GM11168 (cell line): ENCODE results near the gene COL4A2.
"Not testable (repeated sequence)": the region's sequence is repeated elsewhere in the genome, so short reads cannot be mapped to it uniquely, and the experiment has no call there.

Source experiments
- in situ Hi-C: fragments of 300-500 bp; cut with MboI; formaldehyde crosslinking; loops from one replicate; pipeline ENCODE4 v1.12.0; 2022; ENCODE audit warnings: low sequenced_read_pairs; ENCODE audit not compliant: unreplicated experiment

Gene COL4A2

GRCh38 chr13:110444226-110444653 is 137.2 kb downstream of the COL4A2 start:
- in situ Hi-C loops = no loop called here

DNA sequence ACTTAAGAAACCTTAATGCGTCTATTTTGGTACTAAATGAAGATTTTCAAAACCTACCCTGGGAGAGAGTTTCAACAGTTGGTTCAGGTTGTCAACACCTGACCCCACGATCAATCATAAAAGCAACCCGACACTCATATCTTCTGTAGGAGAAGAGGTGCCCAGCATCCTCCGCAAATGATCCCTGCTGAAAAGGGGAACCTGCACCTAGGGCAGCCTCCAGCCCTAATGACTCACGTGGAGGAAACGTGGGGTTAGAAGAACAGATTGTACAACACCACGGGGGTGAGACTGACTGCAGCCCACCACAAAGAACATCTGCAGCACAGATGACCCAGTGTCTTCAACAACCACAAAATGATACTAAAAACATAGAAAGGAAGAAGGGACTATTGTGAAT is 138.1 kb downstream of the COL4A2 start:
- in situ Hi-C loops = no loop called here

DNA sequence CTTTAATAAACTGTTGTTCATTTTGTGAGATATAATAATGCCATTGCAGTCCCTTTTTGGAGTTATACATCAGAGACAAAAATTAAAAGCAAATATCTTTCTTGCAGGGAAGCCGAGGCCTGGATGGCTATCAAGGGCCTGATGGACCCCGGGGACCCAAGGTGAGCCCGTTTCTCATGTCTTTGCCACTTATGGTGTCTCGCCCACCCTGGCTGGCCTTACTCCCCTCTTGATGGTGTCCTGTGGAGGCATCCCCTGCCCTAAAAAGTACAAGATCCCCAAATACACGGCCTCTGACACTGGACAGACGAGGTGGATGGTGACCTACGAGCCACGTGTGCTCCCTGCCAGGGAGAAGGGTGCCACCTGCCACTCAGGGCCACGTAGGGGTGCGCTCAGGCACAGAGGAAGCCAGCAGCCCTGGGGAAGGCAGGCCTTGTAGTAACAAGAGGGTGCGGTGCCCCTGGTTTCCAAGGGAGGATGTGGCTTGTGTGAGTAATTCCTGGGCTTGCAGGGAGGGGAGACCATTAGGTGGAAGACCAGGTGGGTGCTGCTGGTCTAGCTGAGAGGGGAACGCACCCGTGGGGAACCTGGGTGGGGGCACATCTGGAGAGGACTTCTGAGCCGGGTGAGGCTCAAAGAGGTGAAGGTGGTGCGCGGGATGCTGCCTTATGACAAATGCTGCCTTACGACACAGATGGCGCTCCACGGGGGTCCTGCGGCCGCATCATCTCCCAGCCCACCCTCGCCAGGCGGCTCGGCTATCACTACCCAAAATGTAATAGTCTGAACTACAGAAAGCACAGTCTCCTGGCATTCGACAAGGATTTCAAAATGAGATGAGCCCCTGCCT is 138.9 kb downstream of the COL4A2 start:
- in situ Hi-C loops = no loop called here

DNA sequence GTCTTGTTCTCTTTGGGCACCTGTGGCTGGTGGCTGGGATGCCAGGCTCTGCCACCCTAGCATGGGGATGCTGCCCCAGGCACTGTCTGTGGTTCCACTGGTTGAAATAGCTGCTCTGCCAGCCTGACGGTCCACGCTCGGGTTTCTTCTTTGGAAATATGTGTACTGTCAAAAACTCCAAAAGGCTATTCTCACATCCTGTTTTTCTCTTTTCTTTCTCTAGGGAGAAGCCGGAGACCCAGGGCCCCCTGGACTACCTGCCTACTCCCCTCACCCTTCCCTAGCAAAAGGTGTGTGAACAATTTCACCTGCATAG is 139.4 kb downstream of the COL4A2 start:
- in situ Hi-C loops = no loop called here

DNA sequence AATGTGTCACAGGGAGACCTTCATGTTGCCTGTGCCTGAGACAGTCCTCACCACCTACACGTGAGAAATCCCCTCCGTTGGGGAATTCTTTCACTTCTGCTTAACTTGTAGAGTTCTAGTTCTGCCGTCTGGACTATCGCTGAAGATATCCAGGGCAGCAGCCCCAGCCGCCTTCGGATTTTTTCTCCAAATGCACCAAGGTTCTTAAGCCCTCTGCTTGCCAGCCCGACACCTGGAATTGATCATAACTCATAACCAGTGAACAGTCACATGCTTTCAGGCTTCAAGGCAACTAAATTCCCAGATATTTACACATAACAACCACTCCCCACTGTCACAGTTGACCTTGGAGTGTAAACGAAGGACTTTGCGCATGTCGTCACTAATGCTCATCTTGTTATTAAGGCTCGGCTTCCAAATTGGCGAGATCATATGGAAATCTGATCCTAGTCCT is 140.0 kb downstream of the COL4A2 start:
- in situ Hi-C loops = no loop called here

DNA sequence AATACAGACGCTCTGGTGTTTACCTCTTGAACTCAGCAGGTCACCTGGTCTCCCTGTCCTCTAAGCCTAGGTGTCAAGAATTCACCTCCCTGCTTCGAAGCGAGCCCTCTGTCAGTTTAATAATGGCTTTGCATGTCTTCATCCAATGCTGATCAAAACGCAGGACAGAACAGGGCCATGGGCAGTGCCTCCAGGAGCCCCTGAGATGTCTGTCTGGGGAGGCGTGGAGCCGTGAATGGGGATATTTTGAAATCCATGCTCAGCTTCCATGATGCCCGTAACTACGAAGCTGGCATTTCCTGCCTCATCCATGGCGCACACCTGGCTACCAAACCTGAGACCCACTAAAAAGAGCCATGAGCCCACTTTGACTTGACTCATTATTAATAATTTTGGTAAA is 140.7 kb downstream of the COL4A2 start:
- in situ Hi-C loops = no loop called here

GRCh38 chr13:110448230-110448629 is 141.1 kb downstream of the COL4A2 start:
- in situ Hi-C loops = no loop called here

DNA sequence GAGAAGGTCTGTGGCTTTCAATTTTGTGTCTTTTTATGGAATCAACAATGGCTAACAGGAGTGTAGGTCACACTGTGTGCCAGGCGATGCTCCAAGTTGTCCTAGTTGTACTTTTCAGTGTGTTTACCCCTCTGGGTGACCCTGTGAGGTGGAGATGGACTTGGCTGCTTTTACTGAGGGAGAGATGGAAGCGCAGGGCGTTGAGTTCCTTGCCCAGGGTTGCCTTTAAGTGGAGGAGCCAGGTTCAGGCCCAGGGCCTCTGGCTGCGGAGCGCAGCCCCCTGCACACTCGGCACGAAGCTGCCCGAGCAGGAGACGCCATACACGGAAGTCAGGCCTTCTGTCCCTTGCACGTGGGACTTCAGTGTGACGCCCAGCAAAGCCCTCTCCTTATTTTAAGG is 141.6 kb downstream of the COL4A2 start:
- in situ Hi-C loops = no loop called here

GRCh38 chr13:110449219-110450015 is 142.3 kb downstream of the COL4A2 start:
- in situ Hi-C loops = no loop called here

GRCh38 chr13:110450016-110450900 is 143.2 kb downstream of the COL4A2 start:
- in situ Hi-C loops = no loop called here

DNA sequence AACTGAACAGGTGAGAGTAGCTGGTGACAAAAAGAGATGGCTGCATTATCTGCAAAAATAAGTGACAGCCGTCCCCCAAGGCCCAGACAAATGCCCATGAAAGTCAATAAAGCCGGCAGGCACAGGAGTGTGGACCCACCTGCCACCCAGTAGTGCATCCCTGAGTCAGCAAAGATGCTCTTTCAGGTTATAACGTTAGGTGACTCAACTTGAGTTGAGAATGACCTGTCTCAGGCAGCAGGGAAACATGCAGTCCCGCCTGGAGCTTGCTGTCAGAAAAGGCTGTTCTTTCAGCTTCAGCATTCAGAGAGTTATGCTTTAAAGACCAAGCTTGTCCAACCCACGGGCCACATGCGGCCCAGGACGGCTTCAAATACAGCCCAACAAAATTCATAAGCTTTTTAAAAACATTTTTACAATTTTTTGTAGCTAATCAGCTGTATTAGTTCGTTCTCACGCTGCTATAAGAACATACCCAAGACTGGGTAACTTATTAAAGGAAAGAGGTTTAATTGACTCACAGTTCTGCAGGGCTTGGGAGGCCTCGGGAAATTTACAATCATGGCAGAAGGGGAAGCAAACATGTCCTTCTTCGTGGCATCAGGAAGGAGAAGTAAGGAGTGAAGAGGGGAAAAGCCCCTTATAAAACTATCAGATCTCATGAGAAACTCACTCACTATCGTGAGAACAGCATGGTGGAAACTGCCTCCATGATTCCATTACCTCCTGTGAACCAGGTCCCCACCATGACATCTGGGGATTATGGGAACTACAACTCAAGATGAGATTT is 144.1 kb downstream of the COL4A2 start:
- in situ Hi-C loops = no loop called here

- in situ Hi-C loops = not testable (repeated sequence)
These were observed 146.0 kb downstream of the COL4A2 start for GRCh38 chr13:110453091-110453490.

GRCh38 chr13:110453797-110454196 is 146.7 kb downstream of the COL4A2 start:
- in situ Hi-C loops = no loop called here

DNA sequence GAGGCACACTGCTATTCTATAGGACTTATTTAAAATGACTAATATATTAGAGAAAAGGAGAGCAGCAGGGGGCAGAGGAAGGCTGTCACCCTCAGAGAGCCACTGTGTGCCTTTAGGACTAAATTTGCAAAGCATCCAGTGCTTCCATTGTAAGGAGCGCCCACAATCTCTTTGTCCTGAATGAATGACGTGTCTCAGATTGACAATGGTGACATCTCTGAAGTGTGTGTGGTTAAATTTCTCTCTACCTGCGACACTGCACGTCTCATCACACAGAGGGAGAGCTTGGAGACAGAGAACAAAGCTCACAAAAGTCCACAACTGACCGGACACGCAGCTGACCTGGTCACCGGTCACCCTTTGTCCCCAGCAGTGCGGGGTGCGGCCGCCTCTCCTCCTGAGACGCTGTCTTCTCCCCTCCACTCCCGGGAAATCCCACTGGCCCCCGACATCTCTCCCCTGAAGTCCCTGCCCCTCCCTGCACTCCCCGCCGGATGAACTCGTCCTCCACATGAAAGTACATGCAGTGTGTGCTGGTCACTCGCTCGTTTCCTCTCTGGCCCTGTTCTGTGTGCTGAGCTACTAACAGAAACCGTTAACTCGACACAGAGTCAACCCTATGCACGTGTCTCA is 147.3 kb downstream of the COL4A2 start:
- in situ Hi-C loops = no loop called here

DNA sequence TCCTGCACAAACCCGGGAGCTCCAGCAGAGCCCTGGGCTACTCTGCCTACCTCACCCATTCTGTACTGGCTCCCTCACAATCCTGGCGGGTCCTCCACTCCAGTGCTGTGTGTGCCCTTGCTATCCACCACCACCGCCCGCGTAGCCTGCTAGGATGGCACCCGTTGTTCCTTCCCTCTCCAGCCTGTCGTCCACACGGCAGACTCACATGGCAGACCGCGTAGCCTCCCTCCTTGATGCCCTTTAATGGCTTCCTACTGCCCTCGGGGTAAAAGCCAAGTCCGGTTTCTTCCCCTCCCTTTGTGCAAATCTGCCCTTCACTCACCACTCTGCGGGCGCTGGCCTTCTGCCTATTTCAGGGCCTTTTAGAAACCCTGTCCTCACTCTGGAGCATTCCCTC is 147.9 kb downstream of the COL4A2 start:
- in situ Hi-C loops = no loop called here

DNA sequence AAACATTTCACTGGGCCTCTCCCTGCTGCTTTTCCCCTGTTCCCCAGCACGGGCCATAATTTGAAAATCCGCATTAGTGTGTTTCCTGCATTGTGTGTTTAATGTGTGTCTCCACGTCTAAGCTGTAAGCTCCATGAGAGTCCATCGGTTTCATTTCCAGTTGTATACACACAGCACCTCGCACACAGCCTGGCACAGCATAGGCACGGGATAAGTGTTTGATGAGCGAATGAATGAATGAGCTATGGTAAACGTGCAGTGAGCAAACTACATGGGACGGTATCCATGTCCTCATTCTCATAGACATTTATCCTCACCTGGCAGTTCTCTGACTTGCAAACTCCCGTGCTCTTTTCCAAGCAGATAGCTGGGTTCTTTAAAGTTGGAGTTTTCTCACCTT is 148.4 kb downstream of the COL4A2 start:
- in situ Hi-C loops = no loop called here

GRCh38 chr13:110455941-110456340 is 148.9 kb downstream of the COL4A2 start:
- in situ Hi-C loops = no loop called here

DNA sequence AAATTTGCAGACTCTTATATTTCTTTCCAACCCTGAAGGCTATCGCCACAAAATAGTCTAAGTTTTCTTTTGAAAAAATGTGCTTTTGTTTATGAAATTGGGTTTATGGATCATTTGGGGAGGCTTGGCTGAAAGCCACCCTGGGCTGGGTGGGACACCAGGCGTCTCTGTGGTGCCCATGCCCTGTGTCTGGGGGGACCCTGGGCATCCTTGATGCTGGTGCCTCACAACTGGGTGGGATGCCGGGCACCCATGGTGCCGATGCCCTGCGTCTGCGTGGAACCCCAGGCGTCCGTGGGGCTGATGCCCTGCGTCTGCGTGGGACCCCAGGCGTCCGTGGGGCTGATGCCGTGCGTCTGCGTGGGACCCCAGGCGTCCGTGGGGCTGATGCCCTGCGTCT is 149.5 kb downstream of the COL4A2 start:
- in situ Hi-C loops = no loop called here

DNA sequence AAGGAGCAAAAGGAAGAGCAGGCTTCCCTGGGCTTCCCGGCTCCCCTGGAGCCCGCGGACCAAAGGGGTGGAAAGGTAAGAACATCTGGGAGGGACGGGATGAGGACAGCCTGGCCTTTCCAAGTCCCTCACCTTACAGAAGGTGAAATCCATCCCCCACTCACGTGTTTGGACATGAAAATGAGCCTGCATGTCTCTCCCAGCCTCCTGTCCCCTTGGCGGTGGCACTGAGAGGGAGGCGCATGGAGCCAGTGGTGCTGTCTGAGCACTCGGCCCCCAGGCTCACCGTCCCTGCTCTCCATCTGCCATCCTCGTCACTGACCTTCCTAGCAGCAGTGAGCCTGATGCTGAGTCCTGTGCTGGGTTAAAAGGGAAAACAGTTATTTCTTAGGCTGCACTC is 150.3 kb downstream of the COL4A2 start:
- in situ Hi-C loops = no loop called here
